Heart left ventricle (tissue), 16 donors: Measurements from ENCODE around the gene ATAD5. TPM values are rescaled to one million over a fixed set of nuclear protein-coding genes. Genes with fewer than 3 reads are reported as not detected.

Source experiments
- ATAC-seq, 4 donors: fragments of 200-7000 bp; cut with Tn5 transposase; one replicate each; pipeline ENCODE4 v1.9.1; 2020 to 2022; ENCODE audit warnings: moderate library complexity in 4 of 4, mild to moderate bottlenecking in 3 of 4, moderate number of reproducible peaks in 1 of 4
- DNase-seq, 5 donors: peaks; one replicate each; pipeline ENCODE4 v3.0.0-alpha.2; 2020
- H3K27ac ChIP-seq, 12 donors: fragments of 200-600 bp; sonication (generic) in 4 of 12; one replicate each; pipeline versions ENCODE4 v1.5.0 to v1.8.0; 2016 to 2022; ENCODE audit warnings: mild to moderate bottlenecking in 2 of 12
- H3K27me3 ChIP-seq, 9 donors: fragments of 200-600 bp; sonication (generic) in 2 of 9; one replicate each; pipeline versions ENCODE4 v1.5.1 to v1.8.0; 2016 to 2022; ENCODE audit warnings: mild to moderate bottlenecking in 3 of 9
- H3K36me3 ChIP-seq, 9 donors: fragments of 200-600 bp; sonication (generic) in 2 of 9; one replicate each; pipeline versions ENCODE4 v1.5.0 to v1.8.0; 2018 to 2022; ENCODE audit warnings: mild to moderate bottlenecking in 2 of 9
- H3K4me1 ChIP-seq, 12 donors: fragments of 200-600 bp; sonication (generic) in 4 of 12; one replicate each; pipeline versions ENCODE4 v1.5.0 to v1.8.0; 2016 to 2022; ENCODE audit warnings: mild to moderate bottlenecking in 3 of 12
- H3K4me3 ChIP-seq, 12 donors: fragments of 200-600 bp; sonication (generic) in 4 of 12; one replicate each; pipeline versions ENCODE4 v1.5.0 to v1.8.0; 2017 to 2022; ENCODE audit warnings: mild to moderate bottlenecking in 9 of 12, moderate library complexity in 4 of 12
- H3K9me3 ChIP-seq, 12 donors: fragments of 200-600 bp; sonication (generic) in 4 of 12; one replicate each; pipeline versions ENCODE4 v1.5.0 to v1.8.0; 2016 to 2022; ENCODE audit warnings: mild to moderate bottlenecking in 1 of 12
- POLR2A ChIP-seq, 2 donors: fragments of 450-650 bp; IDR thresholded peaks; one replicate each; pipeline ENCODE4 v1.6.1; 2017; ENCODE audit warnings: antibody characterized with exemption in 2 of 2, mild to moderate bottlenecking in 2 of 2, moderate library complexity in 2 of 2
- WGBS, 4 donors: extraction: QIAGEN DNeasy Blood & Tissue Kit in 2 of 4; methylation state at CpG; one replicate each; pipeline versions ENCODE4 v1.1.5 to v1.1.7; 2013 to 2018; 5-methylcytosine and 5-hydroxymethylcytosine counted together
- intact Hi-C, 10 donors: fragments of 100-400 bp; cut with DNase I; formaldehyde crosslinking; loops; one replicate each; pipeline versions ENCODE4 v1.11.1 to v1.14.2; 2022
- long read RNA-seq, 3 donors: library from polyadenylated mRNA; unstranded; transcript quantifications; one replicate each; pipeline ENCODE4 v2.0.0, GENCODE V29; 2020 to 2021
- polyA plus RNA-seq, 2 donors: library from polyadenylated mRNA; stranded (reverse); fragments of 200-250 nt; gene quantifications; one replicate each; pipeline ENCODE4 v1.2.3, GENCODE V29; 2013
- total RNA-seq, 9 donors: library from RNA; depleted of rRNA in 2 of 9; stranded (reverse); fragments of >200 nt in 2 of 9; fragmentation: NEBNext Ultra II Directional in 3 of 9; extraction: Animal tissue kit (Norgen Biotek cat#: 25700) in 3 of 9; gene quantifications; one replicate each; pipeline versions ENCODE4 v1.1.0 to v1.2.4, GENCODE V29; 2016 to 2023
- TF ChIP-seq, protein P1 (sequence below), 12 donors: fragments of 200-600 bp; sonication (generic) in 4 of 12; IDR thresholded peaks; one replicate each; pipeline versions ENCODE4 v1.5.0 to v1.8.0; 2018 to 2022; ENCODE audit warnings: antibody characterized with exemption in 12 of 12, mild to moderate bottlenecking in 5 of 12
- donor health status: ischemic (EF 13 %, LVEDD 7.1; RV severe dilation, severe dysfunction).
- donor health status: healthy with polysubstance abuse.
- donor health status: DM: no; HTN: yes; CAD: no.
- donor health status: DM: no; HTN: no; CAD: no.
- donor health status: ischemic (EF 25% LVEDD 6.9; RV normal size, moderate dysfunction).
- donor health status: ischemic (EF 25% LVEDD 5.7; RV mildly dilated, moderate dysfunction).
- donor health status: healthy.
- donor health status: DM: yes; HTN: yes; CAD: no.
- donor health status: ischemic (EF 35%, LVEDD 5.7; RV mildly dilated, moderate dysfunction).
- donor health status: nonischemic (EF 11% LVEDD 7.7; RV severe dilation, severe dysfunction).
- donor health status: DM: yes; HTN: yes; CAD: no.
- donor health status: PGD.
- donor health status: ischemic (EF 29% LVEDD 5.4; RV normal size, mild dysfunction).
- donor health status: nonischemic (EF 23%, LVEDD 6.1; RV moderate dilation, normal function).

Gene ATAD5, protein sequence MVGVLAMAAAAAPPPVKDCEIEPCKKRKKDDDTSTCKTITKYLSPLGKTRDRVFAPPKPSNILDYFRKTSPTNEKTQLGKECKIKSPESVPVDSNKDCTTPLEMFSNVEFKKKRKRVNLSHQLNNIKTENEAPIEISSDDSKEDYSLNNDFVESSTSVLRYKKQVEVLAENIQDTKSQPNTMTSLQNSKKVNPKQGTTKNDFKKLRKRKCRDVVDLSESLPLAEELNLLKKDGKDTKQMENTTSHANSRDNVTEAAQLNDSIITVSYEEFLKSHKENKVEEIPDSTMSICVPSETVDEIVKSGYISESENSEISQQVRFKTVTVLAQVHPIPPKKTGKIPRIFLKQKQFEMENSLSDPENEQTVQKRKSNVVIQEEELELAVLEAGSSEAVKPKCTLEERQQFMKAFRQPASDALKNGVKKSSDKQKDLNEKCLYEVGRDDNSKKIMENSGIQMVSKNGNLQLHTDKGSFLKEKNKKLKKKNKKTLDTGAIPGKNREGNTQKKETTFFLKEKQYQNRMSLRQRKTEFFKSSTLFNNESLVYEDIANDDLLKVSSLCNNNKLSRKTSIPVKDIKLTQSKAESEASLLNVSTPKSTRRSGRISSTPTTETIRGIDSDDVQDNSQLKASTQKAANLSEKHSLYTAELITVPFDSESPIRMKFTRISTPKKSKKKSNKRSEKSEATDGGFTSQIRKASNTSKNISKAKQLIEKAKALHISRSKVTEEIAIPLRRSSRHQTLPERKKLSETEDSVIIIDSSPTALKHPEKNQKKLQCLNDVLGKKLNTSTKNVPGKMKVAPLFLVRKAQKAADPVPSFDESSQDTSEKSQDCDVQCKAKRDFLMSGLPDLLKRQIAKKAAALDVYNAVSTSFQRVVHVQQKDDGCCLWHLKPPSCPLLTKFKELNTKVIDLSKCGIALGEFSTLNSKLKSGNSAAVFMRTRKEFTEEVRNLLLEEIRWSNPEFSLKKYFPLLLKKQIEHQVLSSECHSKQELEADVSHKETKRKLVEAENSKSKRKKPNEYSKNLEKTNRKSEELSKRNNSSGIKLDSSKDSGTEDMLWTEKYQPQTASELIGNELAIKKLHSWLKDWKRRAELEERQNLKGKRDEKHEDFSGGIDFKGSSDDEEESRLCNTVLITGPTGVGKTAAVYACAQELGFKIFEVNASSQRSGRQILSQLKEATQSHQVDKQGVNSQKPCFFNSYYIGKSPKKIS (N-terminal part only)
- total RNA-seq (1 to 10 TPM in 1 of 9 donors, under 1 TPM in 8; 0.32 to 2.5 (median 0.49) TPM), polyA plus RNA-seq (under 1 TPM; 0.25 to 0.34 TPM)
- long read RNA-seq, donor 1, partial matches to known transcripts: 1 of 1 reads
- long read RNA-seq, donor 1, other reads (novel, unspliced or antisense): 0 of 1 reads
- long read RNA-seq, donor 2, partial matches to known transcripts: 5 of 5 reads
- long read RNA-seq, donor 2, other reads (novel, unspliced or antisense): 0 of 5 reads
- long read RNA-seq, donor 3: 0 reads

DNA sequence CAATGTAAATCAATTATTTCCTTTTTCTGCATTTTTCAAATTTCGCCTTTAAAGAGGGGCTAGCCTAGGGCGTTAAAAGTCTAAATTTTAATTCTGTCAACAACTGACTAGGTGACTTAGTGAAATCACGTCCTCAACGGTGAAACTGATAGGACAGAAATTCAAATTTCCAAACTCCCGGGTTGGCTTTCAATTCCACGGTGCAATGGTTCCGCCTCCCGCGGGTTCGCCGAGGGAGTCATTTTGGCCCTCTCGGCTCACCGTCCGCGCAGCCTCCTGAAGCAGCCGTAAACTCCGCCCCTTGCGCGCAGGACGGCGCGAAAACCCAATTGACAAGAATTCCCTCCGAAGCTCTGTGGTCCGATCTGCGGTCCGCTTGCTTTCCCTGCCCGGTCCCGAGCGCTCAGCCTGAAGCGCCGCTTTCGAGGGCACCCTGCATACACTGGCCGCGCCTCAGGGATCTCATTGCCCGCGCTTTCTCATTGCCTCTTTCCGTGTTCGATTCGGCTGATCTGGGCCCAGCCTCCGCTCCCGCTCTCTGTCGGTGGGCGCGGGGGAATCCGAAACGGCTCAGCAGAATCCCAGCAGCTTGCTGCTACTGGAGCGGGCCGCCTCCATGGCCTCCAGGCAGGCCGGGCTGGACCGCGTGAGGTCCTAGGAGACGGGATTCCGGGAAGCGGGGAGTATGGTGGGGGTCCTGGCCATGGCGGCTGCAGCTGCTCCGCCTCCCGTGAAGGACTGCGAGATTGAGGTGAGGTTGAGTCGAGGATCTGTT, at the start of gene ATAD5:
Gene ATAD5 (plus strand): TSS at position 304 of the 775 bp plus-strand sequence. CDS start 382 bp downstream, at position 686.
- DNase-seq: peak; percentile 92 to 94 (median 93)
- Histone ChIP-seq H3K27ac (peak within 1 kb of the TSS in 7 of 12 donors; percentile 17 to 60 (median 43)), H3K4me3 (peak within 1 kb of the TSS; percentile 59 to 91 (median 68)), H3K4me1 (peaks cover 0 to 17% (median 12%) of the 10 kb centered on the region in 12 donors), H3K9me3 (no peaks in the 10 kb centered on the region), H3K36me3 (peaks cover 0 to 1% (median 0%) of the 10 kb centered on the region in 9 donors), H3K27me3 (no peaks in the 10 kb centered on the region)
- 0 to 1% (median 0%) methylated on average over 13 to 59 of the region's 59 CpGs for WGBS, 4 donors
- peak; percentile 97 to 99 (median 98) for ATAC-seq
- intact Hi-C loops: no loop called here
- TF ChIP-seq, protein P1, sequence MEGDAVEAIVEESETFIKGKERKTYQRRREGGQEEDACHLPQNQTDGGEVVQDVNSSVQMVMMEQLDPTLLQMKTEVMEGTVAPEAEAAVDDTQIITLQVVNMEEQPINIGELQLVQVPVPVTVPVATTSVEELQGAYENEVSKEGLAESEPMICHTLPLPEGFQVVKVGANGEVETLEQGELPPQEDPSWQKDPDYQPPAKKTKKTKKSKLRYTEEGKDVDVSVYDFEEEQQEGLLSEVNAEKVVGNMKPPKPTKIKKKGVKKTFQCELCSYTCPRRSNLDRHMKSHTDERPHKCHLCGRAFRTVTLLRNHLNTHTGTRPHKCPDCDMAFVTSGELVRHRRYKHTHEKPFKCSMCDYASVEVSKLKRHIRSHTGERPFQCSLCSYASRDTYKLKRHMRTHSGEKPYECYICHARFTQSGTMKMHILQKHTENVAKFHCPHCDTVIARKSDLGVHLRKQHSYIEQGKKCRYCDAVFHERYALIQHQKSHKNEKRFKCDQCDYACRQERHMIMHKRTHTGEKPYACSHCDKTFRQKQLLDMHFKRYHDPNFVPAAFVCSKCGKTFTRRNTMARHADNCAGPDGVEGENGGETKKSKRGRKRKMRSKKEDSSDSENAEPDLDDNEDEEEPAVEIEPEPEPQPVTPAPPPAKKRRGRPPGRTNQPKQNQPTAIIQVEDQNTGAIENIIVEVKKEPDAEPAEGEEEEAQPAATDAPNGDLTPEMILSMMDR (IDR thresholded peaks at IDR 0.05): no peak
- no peak for TF ChIP-seq POLR2A (IDR thresholded peaks at IDR 0.05)

DNA sequence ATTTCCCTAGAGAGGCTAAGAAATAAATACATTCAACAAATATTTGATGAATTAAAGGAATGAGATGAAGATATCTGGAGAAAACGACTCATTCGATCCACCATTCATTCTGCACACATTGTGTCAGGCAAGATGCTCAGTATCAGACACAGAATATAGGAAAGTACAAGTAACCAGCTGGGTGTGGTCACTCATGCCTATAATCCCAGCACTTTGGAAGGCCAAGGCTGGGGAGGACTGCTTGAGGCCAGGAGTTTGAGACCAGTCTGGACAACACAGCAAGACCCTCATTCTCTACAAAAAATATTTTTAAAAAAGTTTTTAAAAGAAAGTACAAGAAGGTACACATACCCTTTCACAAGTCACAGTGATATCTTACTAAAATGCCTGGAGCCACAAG, 49.6 kb upstream of the ATAD5 start:
- H3K36me3 ChIP-seq: peaks cover 0 to 89% (median 75%) of the 10 kb centered on the region in 9 donors
- no peak for ATAC-seq
- 88 to 95% (median 90%) methylated on average over 2 of the region's 2 CpGs for WGBS, 4 donors

DNA sequence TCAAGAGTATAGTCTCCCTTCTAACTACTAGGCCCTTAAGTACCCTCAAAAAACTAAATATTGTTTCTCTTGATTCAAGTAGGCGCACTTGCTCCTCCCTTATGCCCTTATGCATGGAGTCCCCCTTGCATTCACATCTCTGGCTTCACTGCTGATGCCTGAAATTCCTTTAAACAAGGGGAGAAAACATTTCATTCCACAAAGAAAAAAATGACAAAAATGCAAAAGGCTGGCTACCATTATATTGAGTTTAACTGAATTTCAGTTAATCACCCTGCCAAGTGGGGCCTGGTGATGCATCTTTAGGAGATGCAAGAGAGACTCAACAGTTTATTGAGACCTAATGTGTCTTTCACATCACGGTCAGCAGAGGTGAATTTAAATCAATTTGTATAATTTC, 42.8 kb upstream of the ATAD5 start:
- no peak for TF ChIP-seq POLR2A (IDR thresholded peaks at IDR 0.05)
- TF ChIP-seq, protein P1 (IDR thresholded peaks at IDR 0.05): no peak
- DNase-seq (no peak), ATAC-seq (no peak)
- Histone ChIP-seq H3K36me3 (peaks cover 0 to 98% (median 96%) of the 10 kb centered on the region in 9 donors), H3K9me3 (no peaks in the 10 kb centered on the region), H3K27me3 (no peaks in the 10 kb centered on the region), H3K27ac (no peak overlapping the region), H3K4me1 (no peaks in the 10 kb centered on the region), H3K4me3 (no peak overlapping the region)
- intact Hi-C loops: no loop called here
- WGBS, 4 donors: 95 to 100% (median 96%) methylated on average over 2 of the region's 2 CpGs

More for the DNA sequence above, 49.6 kb upstream of the ATAD5 start:
- no peak overlapping the region for H3K27ac ChIP-seq
- H3K9me3 ChIP-seq: no peaks in the 10 kb centered on the region
- H3K4me3 ChIP-seq: no peak overlapping the region
- intact Hi-C loops: no loop called here
- no peak for DNase-seq
- no peaks in the 10 kb centered on the region for H3K4me1 ChIP-seq
- no peak for TF ChIP-seq POLR2A (IDR thresholded peaks at IDR 0.05)
- TF ChIP-seq, protein P1 (IDR thresholded peaks at IDR 0.05): no peak
- H3K27me3 ChIP-seq: no peaks in the 10 kb centered on the region
